HuH-7 (cell line): ENCODE data around the gene TSPY3.
"Not testable (repeated sequence)": the region's sequence is repeated elsewhere in the genome, so short reads cannot be mapped to it uniquely, and the experiment has no call there.

Source experiments
- DNase-seq: peaks from one replicate; pipeline ENCODE4 v3.0.0; 2011; ENCODE audit warnings: low spot score

Gene TSPY3

DNA sequence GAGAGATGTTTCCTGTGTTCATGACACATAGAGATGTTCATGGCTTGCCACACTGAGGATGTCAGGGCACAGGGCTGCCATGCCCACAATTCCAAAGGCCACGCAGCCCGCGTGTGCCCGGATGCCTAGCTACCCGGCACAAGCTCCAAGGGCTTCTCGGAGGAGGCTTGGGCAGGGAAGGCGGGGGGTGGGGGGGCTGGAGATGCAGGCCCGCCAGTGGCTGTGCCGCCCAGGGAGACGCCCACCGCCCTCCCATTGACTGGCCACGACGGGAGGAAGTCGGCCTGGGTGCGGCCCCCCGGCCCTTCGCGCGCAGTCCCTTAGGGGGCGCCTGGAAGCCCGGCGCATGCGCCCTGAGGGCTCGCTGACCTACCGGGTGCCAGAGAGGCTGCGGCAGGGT is at the start of gene TSPY3:
TSS of gene TSPY3 (plus strand) at position 301 of the 400 bp plus-strand sequence. CDS start at position 347, 46 bp downstream.
- DNase-seq: not testable (repeated sequence)

DNA sequence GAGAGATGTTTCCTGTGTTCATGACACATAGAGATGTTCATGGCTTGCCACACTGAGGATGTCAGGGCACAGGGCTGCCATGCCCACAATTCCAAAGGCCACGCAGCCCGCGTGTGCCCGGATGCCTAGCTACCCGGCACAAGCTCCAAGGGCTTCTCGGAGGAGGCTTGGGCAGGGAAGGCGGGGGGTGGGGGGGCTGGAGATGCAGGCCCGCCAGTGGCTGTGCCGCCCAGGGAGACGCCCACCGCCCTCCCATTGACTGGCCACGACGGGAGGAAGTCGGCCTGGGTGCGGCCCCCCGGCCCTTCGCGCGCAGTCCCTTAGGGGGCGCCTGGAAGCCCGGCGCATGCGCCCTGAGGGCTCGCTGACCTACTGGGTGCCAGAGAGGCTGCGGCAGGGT is 40.7 kb upstream of the TSPY3 start, which contains the start of gene TSPY8:
TSS of gene TSPY8 (plus strand) at position 301 of the 400 bp plus-strand sequence. CDS start at position 347, 46 bp downstream.
- DNase-seq: not testable (repeated sequence)

DNA sequence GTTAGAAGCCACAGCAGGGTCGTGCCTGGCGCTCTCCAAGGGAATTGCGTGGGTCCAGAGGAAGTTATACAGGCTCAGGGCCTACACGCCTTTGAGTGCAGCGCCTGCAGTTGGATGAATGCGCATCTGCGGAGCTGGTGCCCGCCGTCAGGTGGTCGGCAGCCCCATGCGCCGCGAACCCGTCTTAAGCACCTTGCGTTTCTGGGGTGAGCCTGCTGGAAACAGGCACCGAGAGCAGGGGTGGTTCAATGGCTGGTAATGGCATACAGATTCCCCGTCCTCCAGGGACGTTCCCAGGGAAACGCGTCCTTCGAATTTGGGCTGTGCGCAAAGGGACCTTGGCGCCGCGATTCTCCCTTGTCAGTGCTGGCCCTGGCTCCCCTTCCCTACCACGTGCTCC is 1.7 kb upstream of the TSPY3 start:
- DNase-seq: not testable (repeated sequence)
